ENCODE results near the gene LMAN1L. TPM values are rescaled to one million over a fixed set of nuclear protein-coding genes. Genes with fewer than 3 reads are reported as not detected.

LMAN1L gene
- total RNA-seq, 1 experiment from 2014 or later: not detected

- no peaks in the 10 kb centered on the region for H3K9me3 Mint-ChIP-seq
- H3K27me3 Mint-ChIP-seq (ENCODE audit: low read depth): no peaks in the 10 kb centered on the region
- peak overlapping the region; percentile 19; the same call in 1 of the 2 replicates for H3K27ac Mint-ChIP-seq
- ChIA-PET POLR2A (no interaction called here), CTCF (interaction anchor here (0.6 to 4.9 kb wide), 20 partner anchors 9 to 168 kb away, joined by 3 to 101 read pairs (median 5); partner anchors contain the start of genes CPLX3 and CSK)
- no peak for TF ChIP-seq NR1H2 (CRISPR knock-in tag; IDR thresholded peaks at IDR 0.05)
- no peak for TF ChIP-seq NFYB (CRISPR knock-in tag; conservative IDR thresholded peaks at IDR 0.05; ENCODE audit: low read depth)
- no peak for TF ChIP-seq ZNF423 (CRISPR knock-in tag; IDR thresholded peaks at IDR 0.05)
- no peak for TF ChIP-seq ATF1 (CRISPR knock-in tag; IDR thresholded peaks at IDR 0.05)
- no peak for TF ChIP-seq NFE2L1 (CRISPR knock-in tag; IDR thresholded peaks at IDR 0.05)
- DNase-seq (ENCODE audit: low spot score): no peak
- ATAC-seq: no peak
- H3K4me1 Mint-ChIP-seq: 0 out of 2 replicates have a peak, but pooled peaks cover 2% of the 10 kb centered on the region
- H3K36me3 Mint-ChIP-seq: peaks cover 7% of the 10 kb centered on the region; the same call in 1 of the 2 replicates
- no peak overlapping the region for H3K4me3 Mint-ChIP-seq
These were observed 13.3 kb upstream of the LMAN1L start for GRCh38 chr15:74799255-74799855.

GRCh38 chr15:74799856-74800558, 12.6 kb upstream of the LMAN1L start:
- DNase-seq (ENCODE audit: low spot score): peak; percentile 90
- Mint-ChIP-seq H3K9me3 (no peaks in the 10 kb centered on the region), H3K27ac (peak overlapping the region; percentile 36; the same call in 1 of the 2 replicates)

More at GRCh38 chr15:74799856-74800558, 12.6 kb upstream of the LMAN1L start:
- Mint-ChIP-seq H3K4me3 (no peak overlapping the region), H3K27me3 (ENCODE audit: low read depth) (no peaks in the 10 kb centered on the region), H3K4me1 (0 out of 2 replicates have a peak, but pooled peaks cover 2% of the 10 kb centered on the region), H3K36me3 (peaks cover 7% of the 10 kb centered on the region; the same call in 1 of the 2 replicates)
- ATAC-seq: peak; percentile 98
- ChIA-PET POLR2A (no interaction called here), CTCF (interaction anchor here (0.7 to 4.9 kb wide), 27 partner anchors 8 to 169 kb away, joined by 3 to 101 read pairs (median 4); partner anchors contain the start of genes CPLX3 and CSK)
- TF ChIP-seq NFE2L1 (CRISPR knock-in tag; IDR thresholded peaks at IDR 0.05): no peak
- peak; percentile 98 for TF ChIP-seq CTCF (IDR thresholded peaks at IDR 0.05)
- no peak for TF ChIP-seq KAT7 (CRISPR knock-in tag; IDR thresholded peaks at IDR 0.05; ENCODE audit: borderline replicate concordance)
- no peak for TF ChIP-seq ZNF532 (CRISPR knock-in tag; IDR thresholded peaks at IDR 0.05; ENCODE audit: borderline replicate concordance)
- TF ChIP-seq MAX (CRISPR knock-in tag; IDR thresholded peaks at IDR 0.05): peak; percentile 26; the same call in 1 of the 2 replicates
- TF ChIP-seq ZNF138 (CRISPR knock-in tag; conservative IDR thresholded peaks at IDR 0.05): no peak
- no peak for TF ChIP-seq HMGA2 (CRISPR knock-in tag; IDR thresholded peaks at IDR 0.05)
- no peak for TF ChIP-seq AR (CRISPR knock-in tag; IDR thresholded peaks at IDR 0.05)
- TF ChIP-seq JUN (CRISPR knock-in tag; IDR thresholded peaks at IDR 0.05): no peak
